ENCODE measurements around the gene EP400.

EP400 gene

GRCh38 chr12:131917711-131918306 is 31.9 kb upstream of the EP400 start:
- DNase-seq: no peak
- Mint-ChIP-seq H3K9me3 (no peaks in the 10 kb centered on the region), H3K27ac (no peak overlapping the region), H3K36me3 (ENCODE audit: low read depth) (peaks cover 33% of the 10 kb centered on the region), H3K4me1 (ENCODE audit: low read depth) (no peaks in the 10 kb centered on the region), H3K4me3 (no peak overlapping the region), H3K27me3 (no peaks in the 10 kb centered on the region)

- no peak overlapping the region for H3K27ac Mint-ChIP-seq
- H3K27me3 Mint-ChIP-seq: no peaks in the 10 kb centered on the region
- H3K4me1 Mint-ChIP-seq (ENCODE audit: low read depth): no peaks in the 10 kb centered on the region
- H3K4me3 Mint-ChIP-seq: no peak overlapping the region
- H3K36me3 Mint-ChIP-seq (ENCODE audit: low read depth): peaks cover 33% of the 10 kb centered on the region
- DNase-seq: no peak
- no peaks in the 10 kb centered on the region for H3K9me3 Mint-ChIP-seq
Measured at GRCh38 chr12:131918311-131919050, 31.3 kb upstream of the EP400 start.

GRCh38 chr12:131919051-131919347 is 30.7 kb upstream of the EP400 start:
- H3K27me3 Mint-ChIP-seq: no peaks in the 10 kb centered on the region
- no peak overlapping the region for H3K4me3 Mint-ChIP-seq
- H3K27ac Mint-ChIP-seq: no peak overlapping the region
- DNase-seq: no peak
- no peaks in the 10 kb centered on the region for H3K4me1 Mint-ChIP-seq (ENCODE audit: low read depth)
- peaks cover 33% of the 10 kb centered on the region for H3K36me3 Mint-ChIP-seq (ENCODE audit: low read depth)
- no peaks in the 10 kb centered on the region for H3K9me3 Mint-ChIP-seq

DNA sequence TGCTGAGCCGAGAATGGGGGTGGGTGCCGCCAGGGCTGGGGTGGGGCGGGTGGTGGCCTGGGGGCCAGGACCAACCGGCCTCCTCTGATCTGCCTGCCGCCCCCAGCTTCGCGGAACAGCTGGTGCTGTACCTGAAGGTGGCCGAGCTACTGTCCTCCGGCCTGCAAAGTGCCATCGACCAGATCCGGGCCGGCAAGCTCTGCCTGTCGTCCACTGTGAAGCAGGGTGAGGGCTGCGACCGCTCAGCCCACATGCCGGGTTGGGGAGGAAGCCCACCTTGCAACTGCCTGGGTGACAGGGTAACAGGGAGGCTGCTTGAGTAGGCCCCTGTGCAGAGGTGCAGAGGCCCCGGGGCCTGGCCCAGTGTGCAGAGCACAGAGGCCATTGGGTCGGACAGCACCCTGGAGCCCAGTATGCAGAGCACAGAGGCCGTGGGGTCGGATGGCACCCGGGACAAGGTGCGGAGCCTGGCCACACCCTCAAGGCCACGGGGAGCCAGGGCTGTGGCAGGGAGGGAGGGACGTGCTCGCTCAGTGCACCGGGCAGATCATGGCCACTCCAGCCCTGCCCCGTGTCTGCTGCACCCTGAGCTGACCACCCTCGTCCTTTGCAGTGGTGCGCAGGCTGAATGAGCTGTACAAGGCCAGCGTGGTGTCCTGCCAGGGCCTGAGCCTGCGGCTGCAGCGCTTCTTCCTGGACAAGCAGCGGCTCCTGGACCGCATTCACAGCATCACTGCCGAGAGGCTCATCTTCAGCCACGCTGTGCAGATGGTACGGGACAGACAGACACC is 30.2 kb upstream of the EP400 start:
- Mint-ChIP-seq H3K27me3 (no peaks in the 10 kb centered on the region), H3K36me3 (ENCODE audit: low read depth) (peaks cover 28% of the 10 kb centered on the region), H3K4me3 (no peak overlapping the region), H3K4me1 (ENCODE audit: low read depth) (peaks cover 1% of the 10 kb centered on the region), H3K27ac (no peak overlapping the region), H3K9me3 (no peaks in the 10 kb centered on the region)
- DNase-seq: no peak

DNA sequence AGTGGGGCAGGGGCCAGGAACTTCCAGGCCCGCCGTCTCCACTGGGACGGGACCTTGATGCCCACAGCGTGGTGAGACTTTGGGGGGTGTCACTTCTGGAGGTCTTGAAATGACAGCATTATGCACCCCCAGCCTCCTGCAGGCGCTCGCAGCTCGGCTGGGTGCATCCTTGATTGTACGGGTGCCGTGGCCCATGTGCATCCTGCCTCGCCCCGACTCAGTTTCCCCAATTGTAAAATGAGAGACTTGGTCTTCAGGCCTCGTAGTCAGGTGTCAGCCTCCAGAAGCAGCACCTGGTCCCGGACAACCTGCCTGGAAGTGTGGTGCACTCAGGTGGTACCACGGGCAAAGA is 29.6 kb upstream of the EP400 start:
- no peak overlapping the region for H3K4me3 Mint-ChIP-seq
- peaks cover 5% of the 10 kb centered on the region for H3K4me1 Mint-ChIP-seq (ENCODE audit: low read depth)
- no peaks in the 10 kb centered on the region for H3K27me3 Mint-ChIP-seq
- peaks cover 23% of the 10 kb centered on the region for H3K36me3 Mint-ChIP-seq (ENCODE audit: low read depth)
- no peaks in the 10 kb centered on the region for H3K9me3 Mint-ChIP-seq
- no peak overlapping the region for H3K27ac Mint-ChIP-seq
- DNase-seq: no peak

DNA sequence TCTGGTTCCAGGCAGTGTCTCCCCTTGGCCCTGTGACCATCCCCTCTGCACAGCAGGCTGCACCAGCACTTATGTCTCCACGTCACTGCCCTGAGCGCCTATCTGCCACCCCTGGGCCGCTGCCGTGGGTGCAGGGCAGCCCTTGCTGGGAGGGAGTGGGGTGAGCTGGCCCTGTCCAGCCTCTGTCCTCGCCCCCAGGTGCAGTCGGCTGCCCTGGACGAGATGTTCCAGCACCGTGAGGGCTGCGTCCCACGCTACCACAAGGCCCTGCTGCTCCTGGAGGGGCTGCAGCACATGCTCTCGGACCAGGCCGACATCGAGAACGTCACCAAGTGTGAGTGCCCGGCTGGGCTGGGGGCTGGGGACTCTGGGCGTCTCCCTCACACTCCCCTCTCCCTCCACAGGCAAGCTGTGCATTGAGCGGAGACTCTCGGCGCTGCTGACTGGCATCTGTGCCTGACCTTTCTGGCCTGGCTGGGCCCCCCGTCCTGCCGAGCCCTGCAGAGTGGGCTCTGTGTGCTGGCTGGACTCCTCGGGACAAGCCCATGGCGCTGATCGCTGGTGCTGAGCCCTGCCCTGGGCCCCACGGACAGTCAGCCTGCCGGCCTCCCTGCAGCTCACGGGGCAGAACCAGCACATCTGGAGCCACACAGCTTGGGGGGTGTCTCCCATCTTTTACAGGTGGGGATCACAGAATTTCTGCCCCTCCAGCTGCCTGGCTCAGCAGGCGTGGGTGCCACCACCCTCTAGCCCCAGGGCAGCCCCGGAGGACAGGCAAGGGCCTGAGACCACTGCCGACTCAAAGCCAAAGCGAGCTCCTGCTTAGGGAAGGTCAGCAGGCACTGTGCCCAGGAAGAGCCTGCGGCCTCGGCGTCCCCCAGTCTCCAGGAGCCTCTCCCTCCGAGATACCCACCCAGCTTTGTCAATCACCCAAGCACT is 28.6 kb upstream of the EP400 start:
- Mint-ChIP-seq H3K9me3 (no peaks in the 10 kb centered on the region), H3K4me1 (ENCODE audit: low read depth) (peaks cover 5% of the 10 kb centered on the region), H3K36me3 (ENCODE audit: low read depth) (peaks cover 20% of the 10 kb centered on the region), H3K27me3 (no peaks in the 10 kb centered on the region), H3K27ac (no peak overlapping the region), H3K4me3 (no peak overlapping the region)
- DNase-seq: no peak

DNA sequence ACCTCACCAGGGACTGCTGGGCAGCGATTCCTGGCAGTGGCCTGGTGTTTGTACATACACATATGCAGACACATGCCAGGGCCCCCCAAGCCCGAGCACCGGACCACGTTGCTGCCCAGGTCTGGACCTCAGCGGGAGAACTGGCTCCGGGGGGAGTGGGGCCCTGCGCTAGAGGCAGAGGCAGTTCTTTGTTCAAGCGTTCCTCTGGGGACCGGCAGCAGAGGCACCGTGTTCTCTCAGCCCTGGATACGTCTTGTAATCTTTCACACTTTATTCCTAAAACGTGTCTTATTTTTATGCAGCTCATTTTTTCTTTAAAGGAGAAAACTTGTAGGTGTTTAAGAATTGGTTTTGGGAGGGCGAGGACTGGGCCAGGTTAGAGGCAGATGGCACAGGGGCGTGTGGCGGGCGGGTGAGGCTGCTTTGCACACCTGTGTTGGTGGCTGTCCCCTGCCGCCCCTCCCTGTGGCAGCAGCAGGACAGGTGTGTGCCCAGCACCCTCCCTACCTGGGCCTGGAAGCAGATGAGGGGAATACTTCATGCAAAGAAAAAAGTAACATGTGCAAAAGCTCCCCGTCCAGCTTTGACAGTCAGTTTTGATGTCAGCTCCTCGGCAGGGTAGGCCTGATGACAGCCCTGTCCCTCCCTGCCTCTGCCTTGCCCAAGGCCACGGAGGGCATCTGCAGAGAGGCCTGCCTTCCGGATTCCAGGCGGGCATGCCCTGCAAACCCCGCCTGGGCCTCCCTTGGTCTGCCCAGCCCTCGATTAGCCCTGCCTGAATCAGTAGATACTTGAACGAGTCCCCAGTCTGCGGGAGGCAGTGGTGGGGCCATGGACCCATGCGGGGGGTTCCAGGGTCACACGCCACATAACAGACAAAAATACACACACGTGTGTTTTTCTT is 27.6 kb upstream of the EP400 start:
- H3K27me3 Mint-ChIP-seq: no peaks in the 10 kb centered on the region
- H3K27ac Mint-ChIP-seq: no peak overlapping the region
- peaks cover 16% of the 10 kb centered on the region for H3K36me3 Mint-ChIP-seq (ENCODE audit: low read depth)
- no peak overlapping the region for H3K4me3 Mint-ChIP-seq
- no peaks in the 10 kb centered on the region for H3K9me3 Mint-ChIP-seq
- DNase-seq: no peak
- H3K4me1 Mint-ChIP-seq (ENCODE audit: low read depth): peaks cover 5% of the 10 kb centered on the region

DNA sequence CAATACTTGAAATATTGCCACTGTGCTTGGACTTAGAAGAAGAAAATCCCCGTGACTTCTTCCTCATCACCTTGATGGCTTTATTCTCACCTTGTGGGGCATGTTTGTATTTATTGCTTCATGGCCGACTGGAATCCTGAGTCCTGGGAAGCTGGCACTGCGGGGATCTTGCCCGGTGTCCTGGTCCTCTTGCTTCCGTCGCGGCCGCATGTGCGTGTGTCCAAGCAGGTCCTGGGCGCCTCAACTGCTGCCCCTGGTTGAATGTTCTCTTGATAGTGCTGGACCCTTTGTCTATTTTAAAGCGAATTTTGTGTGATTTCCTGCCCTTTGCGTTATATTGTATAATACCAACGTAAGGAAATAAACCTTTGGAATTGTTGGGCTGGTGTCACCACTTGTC is 27.0 kb upstream of the EP400 start:
- no peak overlapping the region for H3K4me3 Mint-ChIP-seq

GRCh38 chr12:131923260-131923659 is 26.5 kb upstream of the EP400 start:
- DNase-seq: no peak
- H3K36me3 Mint-ChIP-seq (ENCODE audit: low read depth): peaks cover 16% of the 10 kb centered on the region
- H3K4me3 Mint-ChIP-seq: no peak overlapping the region
- H3K27me3 Mint-ChIP-seq: no peaks in the 10 kb centered on the region
- no peaks in the 10 kb centered on the region for H3K9me3 Mint-ChIP-seq
- no peak overlapping the region for H3K27ac Mint-ChIP-seq
- peaks cover 11% of the 10 kb centered on the region for H3K4me1 Mint-ChIP-seq (ENCODE audit: low read depth)

More for the DNA sequence above, 27.0 kb upstream of the EP400 start:
- Mint-ChIP-seq H3K36me3 (ENCODE audit: low read depth) (peaks cover 16% of the 10 kb centered on the region), H3K27ac (no peak overlapping the region), H3K9me3 (no peaks in the 10 kb centered on the region), H3K27me3 (no peaks in the 10 kb centered on the region), H3K4me1 (ENCODE audit: low read depth) (peaks cover 7% of the 10 kb centered on the region)
- DNase-seq: no peak

DNA sequence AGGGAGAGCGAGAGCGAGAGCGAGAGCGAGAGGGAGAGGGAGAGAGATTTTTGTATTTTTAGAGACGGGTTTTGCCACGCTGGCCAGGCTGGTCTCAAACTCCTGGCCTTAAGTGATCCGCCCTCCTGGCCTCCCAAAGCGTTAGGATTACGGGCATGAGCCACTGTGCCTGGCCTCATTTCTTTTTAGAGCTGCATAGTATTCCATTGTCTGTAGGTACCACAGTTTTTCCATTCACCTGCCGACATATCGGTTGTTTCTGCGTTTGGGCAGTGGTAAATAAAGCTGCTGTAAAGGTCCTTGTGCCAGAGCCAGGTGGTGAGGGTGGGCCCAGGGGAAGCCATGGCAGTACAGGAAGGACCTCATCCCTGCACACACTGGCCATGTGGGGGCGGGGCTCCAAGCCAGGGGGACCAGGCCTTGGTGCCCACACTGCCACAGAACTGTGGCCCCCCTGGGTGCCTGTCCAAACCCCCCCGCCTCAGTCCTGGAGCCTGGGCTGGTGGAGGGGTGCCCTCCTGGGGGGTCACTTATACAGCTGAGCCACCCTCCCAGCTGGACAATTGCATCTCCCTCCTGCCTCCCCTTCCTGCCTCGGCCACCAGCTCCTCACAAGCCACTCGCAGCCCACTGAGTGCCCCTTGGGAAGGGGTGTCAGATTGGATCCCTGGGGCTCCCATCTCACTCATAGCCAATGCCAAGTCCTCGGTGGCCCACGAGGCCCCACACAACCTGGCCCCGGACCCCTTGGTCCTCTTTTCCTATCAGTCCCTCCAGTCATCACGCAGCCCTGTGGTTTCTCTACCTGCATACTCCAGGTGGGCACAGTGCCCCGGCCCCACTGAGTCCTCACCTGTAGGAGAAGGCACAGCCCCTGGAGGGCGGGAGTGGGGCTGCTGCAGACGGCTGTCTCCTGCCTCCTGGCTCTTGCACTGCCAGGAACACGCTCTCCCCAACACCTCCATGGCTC is 22.3 kb upstream of the EP400 start:
- peaks cover 28% of the 10 kb centered on the region for H3K36me3 Mint-ChIP-seq (ENCODE audit: low read depth)
- peak overlapping the region; percentile 97 for H3K4me3 Mint-ChIP-seq
- peak overlapping the region; percentile 82 for H3K27ac Mint-ChIP-seq
- no peak for DNase-seq
- no peaks in the 10 kb centered on the region for H3K9me3 Mint-ChIP-seq
- peaks cover 27% of the 10 kb centered on the region for H3K4me1 Mint-ChIP-seq (ENCODE audit: low read depth)
- H3K27me3 Mint-ChIP-seq: no peaks in the 10 kb centered on the region

DNA sequence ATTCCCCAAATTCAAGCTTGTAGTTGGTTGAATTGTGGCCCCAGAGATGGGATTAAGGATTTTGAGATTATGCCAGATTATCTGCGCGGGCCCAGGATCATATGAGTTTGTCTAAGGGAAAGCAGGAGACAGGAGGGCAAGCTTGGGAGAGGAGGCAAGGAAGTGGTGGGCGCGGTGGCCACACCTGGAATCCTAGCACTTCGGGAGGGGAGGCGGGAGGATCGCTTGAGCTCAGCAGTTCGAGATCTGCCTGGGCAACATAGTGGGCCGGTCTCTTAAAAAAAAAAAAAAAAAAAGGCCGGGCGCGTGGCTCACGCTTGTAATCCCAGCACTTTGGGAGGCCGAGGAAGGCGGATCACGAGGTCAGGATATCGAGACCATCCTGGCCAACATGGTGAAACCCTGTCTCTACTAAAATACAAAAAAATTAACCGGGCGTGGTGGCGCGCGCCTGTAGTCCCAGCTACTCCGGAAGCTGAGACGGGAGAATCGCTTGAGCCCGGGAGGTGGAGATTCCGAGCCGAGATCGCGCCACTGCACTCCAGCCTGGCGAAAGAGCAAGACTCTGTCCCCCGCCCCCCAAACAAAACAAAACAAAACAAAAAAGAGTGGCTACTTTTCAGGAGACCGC is 21.5 kb upstream of the EP400 start:
- Mint-ChIP-seq H3K27me3 (no peaks in the 10 kb centered on the region), H3K36me3 (ENCODE audit: low read depth) (peaks cover 36% of the 10 kb centered on the region), H3K27ac (peak overlapping the region; percentile 82), H3K4me3 (peak overlapping the region; percentile 97), H3K4me1 (ENCODE audit: low read depth) (peaks cover 32% of the 10 kb centered on the region), H3K9me3 (no peaks in the 10 kb centered on the region)
- no peak for DNase-seq

- H3K27me3 Mint-ChIP-seq: no peaks in the 10 kb centered on the region
- no peaks in the 10 kb centered on the region for H3K9me3 Mint-ChIP-seq
Measured at GRCh38 chr12:131928711-131929580, 20.8 kb upstream of the EP400 start, which contains the start of gene PUS1. Gene PUS1 (plus strand): TSS chr12:131929276. CDS start chr12:131929723, 447 bp downstream.

More at GRCh38 chr12:131928711-131929580, 20.8 kb upstream of the EP400 start, which contains the start of gene PUS1:
- H3K27ac Mint-ChIP-seq: peak within 1 kb of the TSS; percentile 96
- peaks cover 43% of the 10 kb centered on the region for H3K36me3 Mint-ChIP-seq (ENCODE audit: low read depth)
- H3K4me3 Mint-ChIP-seq: peak within 1 kb of the TSS; percentile 97
- peak; percentile 95 for DNase-seq
- peaks cover 35% of the 10 kb centered on the region for H3K4me1 Mint-ChIP-seq (ENCODE audit: low read depth)
